ENCODE results near the gene PAXX. TPM values are rescaled to one million over a fixed set of nuclear protein-coding genes. Genes with fewer than 3 reads are reported as not detected.

The PAXX gene
- polyA plus RNA-seq, 4 donors = 26.9 to 46.1 (median 31.5) TPM

Other genes starting within 250 kb of the PAXX start
- 1 to 10 TPM in 3 of 4 donors, under 1 TPM in 1; 0.56 to 1.5 (median 1.2) TPM for gene LCN10, start 249.5 kb upstream of the PAXX start, polyA plus RNA-seq (ENCODE audit: insufficient read length in 4 of 4)
- under 1 TPM in 1 of 4 donors, not detected in 3; 0.34 TPM for gene LCN6, start 243.9 kb upstream of the PAXX start, polyA plus RNA-seq (ENCODE audit: insufficient read length in 4 of 4)
- gene LCN8, start 234.2 kb upstream of the PAXX start, polyA plus RNA-seq (ENCODE audit: insufficient read length in 4 of 4) = under 1 TPM; 0.17 to 0.30 (median 0.25) TPM
- under 1 TPM in 2 of 4 donors, not detected in 2; 0.06 to 0.08 TPM for gene LCN15, start 227.9 kb upstream of the PAXX start, polyA plus RNA-seq (ENCODE audit: insufficient read length in 4 of 4)
- 10 to 100 TPM; 69.6 to 89.4 (median 73.2) TPM for gene TMEM141, start 201.1 kb upstream of the PAXX start, polyA plus RNA-seq (ENCODE audit: insufficient read length in 4 of 4)
- gene CCDC183, start 196.1 kb upstream of the PAXX start, polyA plus RNA-seq (ENCODE audit: insufficient read length in 4 of 4) = 1 to 10 TPM; 4.8 to 6.2 (median 5.2) TPM
- gene RABL6, start 184.5 kb upstream of the PAXX start, polyA plus RNA-seq (ENCODE audit: insufficient read length in 4 of 4) = 10 to 100 TPM; 56.6 to 76.5 (median 64.3) TPM
- 1 to 10 TPM in 2 of 4 donors, under 1 TPM in 2; 0.67 to 1.7 (median 0.96) TPM for gene AJM1, start 149.9 kb upstream of the PAXX start, polyA plus RNA-seq (ENCODE audit: insufficient read length in 4 of 4)
- 100 to 1,000 TPM in 1 of 4 donors, 10 to 100 TPM in 3; 79.2 to 145 (median 81.4) TPM for gene PHPT1, start 143.0 kb upstream of the PAXX start, polyA plus RNA-seq (ENCODE audit: insufficient read length in 4 of 4)
- 10 to 100 TPM in 1 of 4 donors, 1 to 10 TPM in 3; 6.0 to 10.6 (median 6.9) TPM for gene MAMDC4, start 140.1 kb upstream of the PAXX start, polyA plus RNA-seq (ENCODE audit: insufficient read length in 4 of 4)
- gene EDF1, start 126.1 kb upstream of the PAXX start, polyA plus RNA-seq (ENCODE audit: insufficient read length in 4 of 4) = 100 to 1,000 TPM; 317 to 400 (median 357) TPM
- 10 to 100 TPM; 11.3 to 16.8 (median 12.4) TPM for gene TRAF2, start 105.9 kb upstream of the PAXX start, polyA plus RNA-seq (ENCODE audit: insufficient read length in 4 of 4)
- gene FBXW5, start 47.7 kb upstream of the PAXX start, polyA plus RNA-seq (ENCODE audit: insufficient read length in 4 of 4) = 10 to 100 TPM; 38.7 to 67.9 (median 43.5) TPM
- gene C8G, start 47.2 kb upstream of the PAXX start, polyA plus RNA-seq (ENCODE audit: insufficient read length in 4 of 4) = 1 to 10 TPM in 2 of 4 donors, under 1 TPM in 2; 0.36 to 1.1 (median 0.90) TPM
- 10 to 100 TPM; 21.8 to 36.8 (median 29.4) TPM for gene LCN12, start 40.1 kb upstream of the PAXX start, polyA plus RNA-seq (ENCODE audit: insufficient read length in 4 of 4)
- 100 to 1,000 TPM in 1 of 4 donors, 10 to 100 TPM in 3; 27.8 to 104 (median 33.5) TPM for gene PTGDS, start 14.9 kb upstream of the PAXX start, polyA plus RNA-seq (ENCODE audit: insufficient read length in 4 of 4)
- gene LCNL1, start 9.4 kb upstream of the PAXX start, polyA plus RNA-seq (ENCODE audit: insufficient read length in 4 of 4) = under 1 TPM; 0.08 to 0.35 (median 0.19) TPM
- 1 to 10 TPM in 1 of 4 donors, under 1 TPM in 3; 0.28 to 1.2 (median 0.50) TPM for gene CLIC3, start 4.1 kb downstream of the PAXX start, polyA plus RNA-seq (ENCODE audit: insufficient read length in 4 of 4)
- 10 to 100 TPM; 33.3 to 57.9 (median 40.2) TPM for gene ABCA2, start 35.8 kb downstream of the PAXX start, polyA plus RNA-seq (ENCODE audit: insufficient read length in 4 of 4)
- under 1 TPM in 2 of 4 donors, not detected in 2; 0.04 to 0.11 TPM for gene FUT7, start 39.7 kb downstream of the PAXX start, polyA plus RNA-seq (ENCODE audit: insufficient read length in 4 of 4)
- 10 to 100 TPM; 22.8 to 47.1 (median 26.5) TPM for gene NPDC1, start 53.8 kb downstream of the PAXX start, polyA plus RNA-seq (ENCODE audit: insufficient read length in 4 of 4)
- 1 to 10 TPM; 3.4 to 7.4 (median 4.2) TPM for gene ENTPD2, start 61.6 kb downstream of the PAXX start, polyA plus RNA-seq (ENCODE audit: insufficient read length in 4 of 4)
- gene SAPCD2, start 78.1 kb downstream of the PAXX start, polyA plus RNA-seq (ENCODE audit: insufficient read length in 4 of 4) = 1 to 10 TPM; 5.4 to 9.5 (median 6.0) TPM
- 1 to 10 TPM; 4.6 to 6.6 (median 5.6) TPM for gene UAP1L1, start 85.1 kb downstream of the PAXX start, polyA plus RNA-seq (ENCODE audit: insufficient read length in 4 of 4)
- gene MAN1B1, start 94.6 kb downstream of the PAXX start, polyA plus RNA-seq (ENCODE audit: insufficient read length in 4 of 4) = 10 to 100 TPM; 46.4 to 62.2 (median 53.4) TPM
- gene DPP7, start 122.3 kb downstream of the PAXX start, polyA plus RNA-seq (ENCODE audit: insufficient read length in 4 of 4) = 10 to 100 TPM in 3 of 4 donors, 1 to 10 TPM in 1; 9.7 to 41.8 (median 18.2) TPM
- gene GRIN1, start 146.7 kb downstream of the PAXX start, polyA plus RNA-seq (ENCODE audit: insufficient read length in 4 of 4) = under 1 TPM in 2 of 4 donors, not detected in 2; 0.04 to 0.12 TPM
- under 1 TPM in 1 of 4 donors, not detected in 3; 0.16 TPM for gene LRRC26, start 177.6 kb downstream of the PAXX start, polyA plus RNA-seq (ENCODE audit: insufficient read length in 4 of 4)
- not detected for gene TMEM210, start 179.6 kb downstream of the PAXX start, polyA plus RNA-seq (ENCODE audit: insufficient read length in 4 of 4)
- gene ANAPC2, start 196.1 kb downstream of the PAXX start, polyA plus RNA-seq (ENCODE audit: insufficient read length in 4 of 4) = 10 to 100 TPM; 37.1 to 50.4 (median 40.9) TPM
- gene SSNA1, start 196.3 kb downstream of the PAXX start, polyA plus RNA-seq (ENCODE audit: insufficient read length in 4 of 4) = 10 to 100 TPM; 42.7 to 70.4 (median 47.7) TPM
- gene TPRN, start 208.3 kb downstream of the PAXX start, polyA plus RNA-seq (ENCODE audit: insufficient read length in 4 of 4) = 10 to 100 TPM; 12.9 to 18.6 (median 14.1) TPM
- gene TMEM203, start 213.2 kb downstream of the PAXX start, polyA plus RNA-seq (ENCODE audit: insufficient read length in 4 of 4) = 10 to 100 TPM; 44.6 to 49.8 (median 47.4) TPM
- 10 to 100 TPM; 10.0 to 16.0 (median 10.9) TPM for gene NDOR1, start 213.3 kb downstream of the PAXX start, polyA plus RNA-seq (ENCODE audit: insufficient read length in 4 of 4)
- gene RNF208, start 229.8 kb downstream of the PAXX start, polyA plus RNA-seq (ENCODE audit: insufficient read length in 4 of 4) = 10 to 100 TPM in 2 of 4 donors, 1 to 10 TPM in 2; 7.9 to 16.3 (median 10.1) TPM
- gene CYSRT1, start 232.8 kb downstream of the PAXX start, polyA plus RNA-seq (ENCODE audit: insufficient read length in 4 of 4) = 10 to 100 TPM in 2 of 4 donors, 1 to 10 TPM in 2; 4.9 to 14.2 (median 10.8) TPM
- gene RNF224, start 235.1 kb downstream of the PAXX start, polyA plus RNA-seq (ENCODE audit: insufficient read length in 4 of 4) = 10 to 100 TPM in 1 of 4 donors, 1 to 10 TPM in 3; 5.1 to 14.5 (median 9.7) TPM
- gene SLC34A3, start 238.5 kb downstream of the PAXX start, polyA plus RNA-seq (ENCODE audit: insufficient read length in 4 of 4) = 10 to 100 TPM in 1 of 4 donors, 1 to 10 TPM in 3; 4.7 to 11.9 (median 7.3) TPM
- 100 to 1,000 TPM; 343 to 454 (median 348) TPM for gene TUBB4B, start 248.9 kb downstream of the PAXX start, polyA plus RNA-seq (ENCODE audit: insufficient read length in 4 of 4)